GM18951 (cell line): ENCODE results near the gene SMCR8.
"Not testable (repeated sequence)": the region's sequence is repeated elsewhere in the genome, so short reads cannot be mapped to it uniquely, and the experiment has no call there.

Experiments
- POLR2A ChIP-seq: IDR thresholded peaks from 4 replicates; pipeline ENCODE4 v1.6.1; 2011; ENCODE audit warnings: mild to moderate bottlenecking; ENCODE audit not compliant: insufficient read length, insufficient read depth; ENCODE audit errors: extremely low read depth
- in situ Hi-C: fragments of 300-500 bp; cut with MboI; formaldehyde crosslinking; loops from one replicate; pipeline ENCODE4 v1.12.0; 2022; ENCODE audit warnings: low sequenced_read_pairs, mixed read lengths, inconsistent platforms; ENCODE audit not compliant: unreplicated experiment

Gene SMCR8

GRCh38 chr17:18300725-18301480, 14.2 kb upstream of the SMCR8 start:
- no peak for TF ChIP-seq POLR2A
- in situ Hi-C loops = no loop called here

- in situ Hi-C loops = not testable (repeated sequence)
Observed at GRCh38 chr17:18303206-18303605, 11.9 kb upstream of the SMCR8 start.

- no peak for TF ChIP-seq POLR2A
- in situ Hi-C loops = no loop called here
Observed at GRCh38 chr17:18309202-18309601, 5.9 kb upstream of the SMCR8 start.

DNA sequence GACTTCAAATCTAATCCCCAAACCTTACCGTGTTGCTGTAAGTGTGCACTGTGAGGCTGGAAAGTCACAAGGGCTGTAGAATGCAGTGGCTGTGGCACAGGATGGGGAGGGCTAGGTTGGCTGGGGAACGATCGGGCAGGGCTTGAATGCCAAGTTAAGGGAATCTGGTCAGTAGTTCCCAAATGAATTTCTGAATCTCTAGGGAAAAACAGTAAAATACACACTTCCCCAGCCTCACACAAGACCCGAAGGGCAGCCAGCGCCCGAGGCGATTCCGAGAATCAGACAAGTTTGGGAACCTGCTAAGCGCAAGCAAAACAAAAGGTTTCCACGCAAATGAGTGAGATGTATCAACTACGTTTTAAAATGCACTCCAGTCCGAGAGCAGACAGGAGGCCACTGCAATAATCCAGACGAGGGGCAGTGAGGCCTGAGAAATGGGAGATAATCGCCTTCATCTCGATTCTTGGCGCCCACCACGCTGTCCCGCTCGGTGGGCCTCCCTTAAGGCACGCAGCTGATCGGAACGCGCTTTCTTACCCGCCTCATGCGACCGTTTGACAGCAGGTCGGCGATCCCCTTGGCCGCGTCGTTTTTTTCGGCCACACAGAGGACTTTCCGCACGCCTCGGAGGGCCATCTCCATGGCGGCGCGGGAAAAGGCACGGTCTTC, 898 bp upstream of the SMCR8 start:
- no peak for TF ChIP-seq POLR2A
- in situ Hi-C loops = no loop called here

DNA sequence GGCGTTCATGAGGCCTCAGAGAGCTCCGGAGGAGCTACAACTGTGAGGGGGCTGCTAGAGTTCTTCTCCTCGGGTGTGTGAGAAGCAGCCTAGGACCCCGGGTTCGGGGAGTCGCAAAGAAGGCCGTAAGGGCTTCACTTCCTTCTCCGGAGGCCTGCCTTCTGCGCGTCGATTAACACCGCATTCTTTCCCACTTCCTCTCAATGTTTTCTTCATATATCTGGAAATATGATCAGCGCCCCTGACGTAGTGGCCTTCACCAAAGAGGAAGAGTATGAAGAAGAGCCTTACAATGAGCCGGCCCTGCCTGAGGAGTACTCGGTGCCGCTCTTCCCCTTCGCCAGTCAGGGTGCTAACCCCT, 449 bp downstream of the SMCR8 start:
- TF ChIP-seq POLR2A = no peak
- in situ Hi-C loops = no loop called here

DNA sequence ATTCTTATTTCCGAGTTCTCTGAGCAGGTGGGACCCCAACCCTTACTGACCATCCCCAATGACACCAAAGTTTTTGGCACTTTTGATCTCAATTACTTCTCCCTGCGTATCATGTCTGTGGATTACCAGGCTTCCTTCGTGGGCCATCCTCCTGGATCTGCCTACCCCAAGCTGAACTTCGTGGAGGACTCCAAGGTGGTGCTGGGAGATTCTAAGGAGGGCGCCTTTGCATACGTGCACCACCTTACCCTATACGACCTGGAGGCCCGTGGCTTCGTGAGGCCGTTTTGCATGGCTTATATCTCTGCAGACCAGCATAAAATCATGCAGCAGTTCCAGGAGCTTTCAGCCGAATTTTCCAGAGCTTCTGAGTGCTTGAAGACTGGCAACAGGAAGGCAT, 868 bp downstream of the SMCR8 start:
- in situ Hi-C loops = no loop called here
- no peak for TF ChIP-seq POLR2A

DNA sequence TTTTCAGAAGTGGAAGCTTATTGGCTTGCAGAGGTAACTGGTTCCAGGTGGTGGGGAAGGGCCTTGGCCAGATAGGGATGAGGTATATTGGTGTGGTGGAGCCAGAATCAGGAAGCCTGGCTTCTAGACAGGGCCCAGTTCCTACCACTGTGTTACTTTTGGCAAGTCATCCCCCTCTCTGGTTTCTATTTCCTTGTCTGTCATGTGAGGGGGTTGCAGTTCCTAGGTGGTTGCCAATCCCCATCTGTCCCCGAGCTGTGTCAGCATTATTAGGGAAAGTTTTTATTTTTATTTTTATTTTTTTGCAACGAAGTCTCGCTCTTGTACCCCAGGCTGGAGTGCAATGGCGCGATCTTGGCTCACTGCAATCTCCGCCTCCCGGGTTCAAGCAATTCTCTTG, 3.0 kb downstream of the SMCR8 start:
- TF ChIP-seq POLR2A = no peak
- in situ Hi-C loops = no loop called here

- TF ChIP-seq POLR2A = no peak
Observed at GRCh38 chr17:18318771-18319450, 3.8 kb downstream of the SMCR8 start.

GRCh38 chr17:18319604-18320256, 4.6 kb downstream of the SMCR8 start:
- in situ Hi-C loops = no loop called here
- no peak for TF ChIP-seq POLR2A

More at GRCh38 chr17:18318771-18319450, 3.8 kb downstream of the SMCR8 start:
- in situ Hi-C loops = no loop called here

GRCh38 chr17:18320301-18320700, 5.2 kb downstream of the SMCR8 start:
- in situ Hi-C loops = no loop called here
- TF ChIP-seq POLR2A = no peak

- no peak for TF ChIP-seq POLR2A
- in situ Hi-C loops = no loop called here
Observed at GRCh38 chr17:18321309-18321708, 6.2 kb downstream of the SMCR8 start.

GRCh38 chr17:18322522-18322921, 7.4 kb downstream of the SMCR8 start:
- in situ Hi-C loops = no loop called here
- TF ChIP-seq POLR2A = no peak

DNA sequence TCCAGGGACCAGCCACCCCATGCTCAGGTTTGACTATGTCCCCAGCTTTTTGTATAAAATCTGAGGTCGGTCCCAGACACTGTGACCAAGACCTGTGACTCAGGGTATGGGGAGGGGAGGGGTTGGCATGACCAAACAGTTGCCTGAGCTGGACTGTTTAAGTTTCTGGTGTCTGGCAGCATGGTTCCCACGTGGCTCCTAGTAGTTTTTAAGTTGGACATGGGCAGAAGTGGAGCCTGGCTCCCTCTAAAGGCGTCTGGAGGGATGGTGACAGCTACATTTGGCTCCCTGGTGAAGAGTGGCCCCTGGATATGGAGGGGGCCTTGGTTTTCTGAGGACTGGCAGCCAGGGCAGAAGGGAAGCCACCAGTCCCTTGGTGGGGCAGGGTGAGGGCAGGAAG, 7.9 kb downstream of the SMCR8 start:
- in situ Hi-C loops = no loop called here
- no peak for TF ChIP-seq POLR2A
